Measurements from ENCODE around the gene KRTAP6-3. TPM values are rescaled to one million over a fixed set of nuclear protein-coding genes. Genes with fewer than 3 reads are reported as not detected.

The KRTAP6-3 gene
- total RNA-seq, 1 donor from 2014 or later = not detected

DNA sequence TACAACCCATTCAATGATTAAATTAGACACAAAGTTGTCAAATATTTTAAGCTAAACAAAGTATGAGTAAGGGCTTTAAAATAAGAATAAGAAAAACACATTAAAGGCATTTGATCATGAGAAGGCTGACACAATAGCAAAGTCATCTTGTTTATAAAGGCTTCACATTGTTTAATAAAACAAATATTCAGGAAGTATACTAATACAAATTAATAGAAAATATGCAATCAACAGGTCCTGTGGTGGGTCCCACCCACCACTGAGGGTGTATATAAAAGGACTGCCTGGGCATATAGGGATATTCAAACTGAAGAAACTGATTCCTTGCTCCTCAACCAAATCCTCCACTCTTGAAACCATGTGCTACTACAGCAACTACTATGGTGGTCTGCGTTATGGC lies 42.7 kb downstream of the KRTAP6-3 start, which contains the start of gene KRTAP20-2:
KRTAP20-2 (plus strand) TSS at position 301 of the 400 bp plus-strand sequence; CDS start at position 359, 58 bp downstream.
- H3K4me3 ChIP-seq = no peak within 1 kb of the TSS
- no peaks in the 10 kb centered on the region for H3K4me1 ChIP-seq
- no peaks in the 10 kb centered on the region for H3K36me3 ChIP-seq
- no peaks in the 10 kb centered on the region for H4K20me1 ChIP-seq (ENCODE audit: low read depth)
- Mint-ChIP-seq H3K4me3 (no peak within 1 kb of the TSS), H3K9me3 (no peaks in the 10 kb centered on the region), H3K27me3 (ENCODE audit: insufficient read depth, low read depth) (peaks cover 2% of the 10 kb centered on the region), H3K36me3 (no peaks in the 10 kb centered on the region), H3K4me1 (no peaks in the 10 kb centered on the region), H3K27ac (no peak within 1 kb of the TSS)
- no peak within 1 kb of the TSS for H2AFZ ChIP-seq (replicated peaks)
- no peaks in the 10 kb centered on the region for H3K9me3 ChIP-seq (ENCODE audit: low read depth)
- no peaks in the 10 kb centered on the region for H3K27me3 ChIP-seq
- no peak for TF ChIP-seq EZH2 (IDR thresholded peaks at IDR 0.05)
- TF ChIP-seq, protein P1, sequence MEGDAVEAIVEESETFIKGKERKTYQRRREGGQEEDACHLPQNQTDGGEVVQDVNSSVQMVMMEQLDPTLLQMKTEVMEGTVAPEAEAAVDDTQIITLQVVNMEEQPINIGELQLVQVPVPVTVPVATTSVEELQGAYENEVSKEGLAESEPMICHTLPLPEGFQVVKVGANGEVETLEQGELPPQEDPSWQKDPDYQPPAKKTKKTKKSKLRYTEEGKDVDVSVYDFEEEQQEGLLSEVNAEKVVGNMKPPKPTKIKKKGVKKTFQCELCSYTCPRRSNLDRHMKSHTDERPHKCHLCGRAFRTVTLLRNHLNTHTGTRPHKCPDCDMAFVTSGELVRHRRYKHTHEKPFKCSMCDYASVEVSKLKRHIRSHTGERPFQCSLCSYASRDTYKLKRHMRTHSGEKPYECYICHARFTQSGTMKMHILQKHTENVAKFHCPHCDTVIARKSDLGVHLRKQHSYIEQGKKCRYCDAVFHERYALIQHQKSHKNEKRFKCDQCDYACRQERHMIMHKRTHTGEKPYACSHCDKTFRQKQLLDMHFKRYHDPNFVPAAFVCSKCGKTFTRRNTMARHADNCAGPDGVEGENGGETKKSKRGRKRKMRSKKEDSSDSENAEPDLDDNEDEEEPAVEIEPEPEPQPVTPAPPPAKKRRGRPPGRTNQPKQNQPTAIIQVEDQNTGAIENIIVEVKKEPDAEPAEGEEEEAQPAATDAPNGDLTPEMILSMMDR (IDR thresholded peaks at IDR 0.05) = no peak
- TF ChIP-seq EZH2phosphoT487 (IDR thresholded peaks at IDR 0.05) = no peak
- no peaks in the 10 kb centered on the region for H3F3A ChIP-seq (ENCODE audit: low read depth)
- no peak within 1 kb of the TSS for H3K4me2 ChIP-seq
- no peaks in the 10 kb centered on the region for H3K79me2 ChIP-seq (ENCODE audit: low read depth)
- H3K9ac ChIP-seq = no peak within 1 kb of the TSS
- no peak within 1 kb of the TSS for H3K27ac ChIP-seq
- DNase-seq (ENCODE audit: low spot score) = no peak

DNA sequence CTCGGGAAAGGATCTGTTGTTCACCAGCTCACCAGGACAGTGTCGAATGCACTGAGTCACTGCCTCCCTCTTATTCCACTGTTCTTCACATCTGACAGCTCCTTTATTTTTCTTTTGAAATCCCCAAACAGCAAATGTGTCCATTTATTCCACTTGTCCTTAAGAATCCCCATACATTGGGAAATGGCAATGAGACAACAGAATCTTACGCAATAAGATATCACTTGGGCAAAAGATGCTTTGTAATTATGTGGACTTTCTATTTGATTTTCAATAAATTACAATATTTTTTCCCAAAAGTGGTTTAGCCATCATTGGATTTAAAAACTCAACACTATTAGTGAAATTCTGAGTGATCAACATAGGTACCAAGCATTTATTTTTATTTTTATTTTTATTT lies 46.4 kb downstream of the KRTAP6-3 start:
- Histone ChIP-seq H3F3A (ENCODE audit: low read depth) (no peaks in the 10 kb centered on the region), H3K79me2 (ENCODE audit: low read depth) (no peaks in the 10 kb centered on the region), H3K36me3 (no peaks in the 10 kb centered on the region), H3K9me3 (ENCODE audit: low read depth) (no peaks in the 10 kb centered on the region), H3K4me2 (no peak overlapping the region), H2AFZ (replicated peaks) (no peak overlapping the region), H4K20me1 (ENCODE audit: low read depth) (no peaks in the 10 kb centered on the region), H3K27ac (no peak overlapping the region), H3K4me3 (no peak overlapping the region), H3K4me1 (no peaks in the 10 kb centered on the region), H3K27me3 (no peaks in the 10 kb centered on the region), H3K9ac (no peak overlapping the region)
- no peak for DNase-seq (ENCODE audit: low spot score)
- Mint-ChIP-seq H3K9me3 (no peaks in the 10 kb centered on the region), H3K4me1 (no peaks in the 10 kb centered on the region), H3K4me3 (no peak overlapping the region), H3K27ac (no peak overlapping the region), H3K36me3 (no peaks in the 10 kb centered on the region), H3K27me3 (ENCODE audit: insufficient read depth, low read depth) (peaks cover 2% of the 10 kb centered on the region)
- TF ChIP-seq, protein P1 (IDR thresholded peaks at IDR 0.05) = no peak
- TF ChIP-seq EZH2 (IDR thresholded peaks at IDR 0.05) (no peak), EZH2phosphoT487 (IDR thresholded peaks at IDR 0.05) (no peak)

DNA sequence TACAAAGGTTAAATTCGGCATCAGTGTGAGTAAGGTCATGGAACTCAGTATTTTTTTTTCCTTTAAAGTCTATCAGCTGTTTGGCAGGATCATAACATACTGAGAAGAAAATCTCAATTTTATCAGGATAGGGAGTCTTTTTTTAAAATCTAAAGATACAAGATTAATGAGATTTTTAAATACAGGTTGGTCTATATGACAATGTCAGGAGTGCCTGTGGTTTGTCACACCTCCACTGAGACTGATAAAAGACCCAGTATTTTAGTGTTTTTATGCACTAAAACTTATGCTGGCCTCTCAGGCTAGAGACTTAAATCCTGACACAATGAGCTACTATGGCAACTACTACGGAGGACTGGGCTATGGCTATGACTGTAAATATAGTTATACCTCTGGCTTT lies 50.3 kb downstream of the KRTAP6-3 start, which contains the start of gene KRTAP20-3:
KRTAP20-3 (plus strand) TSS at position 301 of the 400 bp plus-strand sequence.
- H3K9me3 Mint-ChIP-seq = no peaks in the 10 kb centered on the region
- H3K27me3 Mint-ChIP-seq (ENCODE audit: insufficient read depth, low read depth) = peaks cover 2% of the 10 kb centered on the region
- no peak within 1 kb of the TSS for H3K27ac ChIP-seq
- no peak within 1 kb of the TSS for H3K4me3 ChIP-seq
- no peaks in the 10 kb centered on the region for H4K20me1 ChIP-seq (ENCODE audit: low read depth)
- H3K4me1 ChIP-seq = no peaks in the 10 kb centered on the region
- H3K4me2 ChIP-seq = no peak within 1 kb of the TSS
- H3K79me2 ChIP-seq (ENCODE audit: low read depth) = no peaks in the 10 kb centered on the region
- H3K4me1 Mint-ChIP-seq = no peaks in the 10 kb centered on the region
- H2AFZ ChIP-seq (replicated peaks) = no peak within 1 kb of the TSS
- no peaks in the 10 kb centered on the region for H3K36me3 Mint-ChIP-seq
- peaks cover 3% of the 10 kb centered on the region for H3K9me3 ChIP-seq (ENCODE audit: low read depth)
- no peak within 1 kb of the TSS for H3K9ac ChIP-seq
- H3K27ac Mint-ChIP-seq = no peak within 1 kb of the TSS
- no peak within 1 kb of the TSS for H3K4me3 Mint-ChIP-seq
- no peaks in the 10 kb centered on the region for H3K36me3 ChIP-seq
- TF ChIP-seq EZH2phosphoT487 (IDR thresholded peaks at IDR 0.05) = no peak
- TF ChIP-seq, protein P1 (IDR thresholded peaks at IDR 0.05) = no peak
- TF ChIP-seq EZH2 (IDR thresholded peaks at IDR 0.05) = no peak
- DNase-seq (ENCODE audit: low spot score) = no peak
- no peaks in the 10 kb centered on the region for H3F3A ChIP-seq (ENCODE audit: low read depth)
- H3K27me3 ChIP-seq = no peaks in the 10 kb centered on the region

Small RNA genes within 50 kb of the gene (small RNA-seq; reads per million reads assigned to genes)
- gene KRTAP20-1 = not detected
- gene KRTAP20-3 = not detected
- gene KRTAP20-4 = not detected
- not detected for gene KRTAP22-1
- gene KRTAP22-2 = not detected

Other genes with a start within 250 kb of the KRTAP6-3 start
- not detected in 2 replicates for gene KRTAP23-1, start 243.8 kb upstream of the KRTAP6-3 start, total RNA-seq (ENCODE audit: low replicate concordance)
- not detected in 2 replicates for gene KRTAP13-2, start 220.2 kb upstream of the KRTAP6-3 start, total RNA-seq (ENCODE audit: low replicate concordance)
- gene KRTAP13-1, start 196.4 kb upstream of the KRTAP6-3 start, total RNA-seq (ENCODE audit: low replicate concordance) = not detected in 2 replicates
- gene KRTAP13-3, start 166.5 kb upstream of the KRTAP6-3 start, total RNA-seq (ENCODE audit: low replicate concordance) = not detected in 2 replicates
- gene KRTAP13-4, start 162.2 kb upstream of the KRTAP6-3 start, total RNA-seq (ENCODE audit: low replicate concordance) = not detected in 2 replicates
- not detected in 2 replicates for gene KRTAP15-1, start 152.2 kb upstream of the KRTAP6-3 start, total RNA-seq (ENCODE audit: low replicate concordance)
- not detected in 2 replicates for gene KRTAP19-1, start 112.1 kb upstream of the KRTAP6-3 start, total RNA-seq (ENCODE audit: low replicate concordance)
- not detected in 2 replicates for gene KRTAP19-2, start 105.0 kb upstream of the KRTAP6-3 start, total RNA-seq (ENCODE audit: low replicate concordance)
- gene KRTAP19-3, start 100.4 kb upstream of the KRTAP6-3 start, total RNA-seq (ENCODE audit: low replicate concordance) = not detected in 2 replicates
- not detected in 2 replicates for gene KRTAP19-4, start 95.3 kb upstream of the KRTAP6-3 start, total RNA-seq (ENCODE audit: low replicate concordance)
- gene KRTAP19-5, start 90.3 kb upstream of the KRTAP6-3 start, total RNA-seq (ENCODE audit: low replicate concordance) = not detected in 2 replicates
- gene KRTAP19-6, start 50.6 kb upstream of the KRTAP6-3 start, total RNA-seq (ENCODE audit: low replicate concordance) = not detected in 2 replicates
- gene KRTAP19-7, start 31.1 kb upstream of the KRTAP6-3 start, total RNA-seq (ENCODE audit: low replicate concordance) = not detected in 2 replicates
- not detected in 2 replicates for gene KRTAP22-2, start 2.0 kb upstream of the KRTAP6-3 start, total RNA-seq (ENCODE audit: low replicate concordance)
- not detected in 2 replicates for gene KRTAP6-2, start 6.5 kb downstream of the KRTAP6-3 start, total RNA-seq (ENCODE audit: low replicate concordance)
- gene KRTAP22-1, start 8.6 kb downstream of the KRTAP6-3 start, total RNA-seq (ENCODE audit: low replicate concordance) = not detected in 2 replicates
- not detected in 2 replicates for gene KRTAP6-1, start 21.5 kb downstream of the KRTAP6-3 start, total RNA-seq (ENCODE audit: low replicate concordance)
- gene KRTAP20-1, start 24.0 kb downstream of the KRTAP6-3 start, total RNA-seq (ENCODE audit: low replicate concordance) = not detected in 2 replicates
- gene KRTAP20-4, start 28.2 kb downstream of the KRTAP6-3 start, total RNA-seq (ENCODE audit: low replicate concordance) = not detected in 2 replicates
- gene KRTAP20-2, start 42.8 kb downstream of the KRTAP6-3 start, total RNA-seq (ENCODE audit: low replicate concordance) = not detected in 2 replicates
- not detected in 2 replicates for gene KRTAP20-3, start 50.4 kb downstream of the KRTAP6-3 start, total RNA-seq (ENCODE audit: low replicate concordance)
- gene KRTAP21-3, start 126.3 kb downstream of the KRTAP6-3 start, total RNA-seq (ENCODE audit: low replicate concordance) = not detected in 2 replicates
- not detected in 2 replicates for gene KRTAP21-2, start 154.8 kb downstream of the KRTAP6-3 start, total RNA-seq (ENCODE audit: low replicate concordance)
- not detected in 2 replicates for gene KRTAP21-1, start 163.0 kb downstream of the KRTAP6-3 start, total RNA-seq (ENCODE audit: low replicate concordance)
- not detected in 2 replicates for gene KRTAP8-1, start 220.8 kb downstream of the KRTAP6-3 start, total RNA-seq (ENCODE audit: low replicate concordance)
- not detected in 2 replicates for gene KRTAP7-1, start 237.3 kb downstream of the KRTAP6-3 start, total RNA-seq (ENCODE audit: low replicate concordance)

All from neural progenitor cell (in vitro differentiated cells).